Neutrophil (primary cell): ENCODE data around the gene CNKSR2.

Experiments used
- H3K27ac ChIP-seq: fragments of 200-600 bp; sonication (generic); 2 replicates; pipeline ENCODE4 v1.5.1; 2016; ENCODE audit warnings: mild to moderate bottlenecking, moderate library complexity
- H3K27me3 ChIP-seq: fragments of 200-600 bp; sonication (generic); 2 replicates; pipeline ENCODE4 v1.6.0; 2016; ENCODE audit warnings: mild to moderate bottlenecking
- H3K36me3 ChIP-seq: fragments of 200-600 bp; sonication (generic); 2 replicates; pipeline ENCODE4 v1.5.1; 2017
- H3K4me1 ChIP-seq, 2 experiments: fragments of 200-600 bp in 1 of 2; sonication (generic) in 1 of 2; 1 replicate in 1 of 2; 2 replicates in 1 of 2; pipeline versions ENCODE4 v1.5.1 to v1.6.1; 2013 to 2016; ENCODE audit warnings: low read depth in 1 of 2, low read length in 1 of 2, mild to moderate bottlenecking in 1 of 2, moderate library complexity in 1 of 2; ENCODE audit not compliant: control insufficient read depth in 1 of 2, insufficient read depth in 1 of 2
- H3K4me3 ChIP-seq, 2 experiments: fragments of 200-600 bp in 1 of 2; sonication (generic) in 1 of 2; 1 replicate in 1 of 2; 2 replicates in 1 of 2; pipeline ENCODE4 v1.5.1; 2013 to 2016; ENCODE audit warnings: low read depth in 1 of 2, low read length in 1 of 2, mild to moderate bottlenecking in 1 of 2, moderate library complexity in 1 of 2
- H3K9me3 ChIP-seq: fragments of 200-600 bp; sonication (generic); 2 replicates; pipeline ENCODE4 v1.5.1; 2016
- CTCF ChIP-seq: fragments of 200-600 bp; sonication (generic); IDR thresholded peaks from 2 replicates; pipeline ENCODE4 v1.5.1; 2016; ENCODE audit warnings: antibody characterized with exemption

The CNKSR2 gene

GRCh38 chrX:21373637-21374162, 518 bp upstream of the CNKSR2 start:
- Histone ChIP-seq H3K4me1 (peaks cover 0 to 3% of the 10 kb centered on the region in 2 experiments), H3K4me3 (peak overlapping the region; percentile 15 to 28), H3K36me3 (no peaks in the 10 kb centered on the region), H3K27me3 (peaks cover 65% of the 10 kb centered on the region), H3K27ac (no peak overlapping the region), H3K9me3 (no peaks in the 10 kb centered on the region)
- no peak for TF ChIP-seq CTCF

- no peak for TF ChIP-seq CTCF
- H3K36me3 ChIP-seq = no peaks in the 10 kb centered on the region
- peaks cover 0 to 3% of the 10 kb centered on the region in 2 experiments for H3K4me1 ChIP-seq
- peak overlapping the region in 1 of 2 experiments; percentile 28 for H3K4me3 ChIP-seq
- no peaks in the 10 kb centered on the region for H3K9me3 ChIP-seq
- peaks cover 65% of the 10 kb centered on the region for H3K27me3 ChIP-seq
- no peak overlapping the region for H3K27ac ChIP-seq
Measured at GRCh38 chrX:21374994-21375707, 933 bp downstream of the CNKSR2 start.

- H3K27ac ChIP-seq = no peak overlapping the region
- no peak for TF ChIP-seq CTCF
- peaks cover 0 to 3% of the 10 kb centered on the region in 2 experiments for H3K4me1 ChIP-seq
- peaks cover 62% of the 10 kb centered on the region for H3K27me3 ChIP-seq
- no peak overlapping the region for H3K4me3 ChIP-seq
- no peaks in the 10 kb centered on the region for H3K36me3 ChIP-seq
- no peaks in the 10 kb centered on the region for H3K9me3 ChIP-seq
Measured at GRCh38 chrX:21375708-21376009, 1.4 kb downstream of the CNKSR2 start.

GRCh38 chrX:21376636-21377035, 2.4 kb downstream of the CNKSR2 start:
- Histone ChIP-seq H3K36me3 (no peaks in the 10 kb centered on the region), H3K4me1 (peaks cover 0 to 3% of the 10 kb centered on the region in 2 experiments), H3K27ac (no peak overlapping the region), H3K4me3 (no peak overlapping the region), H3K9me3 (no peaks in the 10 kb centered on the region), H3K27me3 (peaks cover 61% of the 10 kb centered on the region)
- TF ChIP-seq CTCF = no peak

GRCh38 chrX:21379991-21380390, 5.8 kb downstream of the CNKSR2 start:
- H3K4me3 ChIP-seq = no peak overlapping the region
- no peaks in the 10 kb centered on the region for H3K9me3 ChIP-seq
- H3K27me3 ChIP-seq = peaks cover 27% of the 10 kb centered on the region
- H3K36me3 ChIP-seq = no peaks in the 10 kb centered on the region
- no peaks in the 10 kb centered on the region for H3K4me1 ChIP-seq
- no peak for TF ChIP-seq CTCF
- H3K27ac ChIP-seq = no peak overlapping the region
